ENCODE results near the gene ARFGEF3.
"Not testable (repeated sequence)": the region's sequence is repeated elsewhere in the genome, so short reads cannot be mapped to it uniquely, and the experiment has no call there.

Gene ARFGEF3

GRCh38 chr6:138161338-138162110 is at the start of gene ARFGEF3:
ARFGEF3 (plus strand) TSS chr6:138161939; CDS start chr6:138162087, 148 bp downstream.
- DNase-seq, result no peak

DNA sequence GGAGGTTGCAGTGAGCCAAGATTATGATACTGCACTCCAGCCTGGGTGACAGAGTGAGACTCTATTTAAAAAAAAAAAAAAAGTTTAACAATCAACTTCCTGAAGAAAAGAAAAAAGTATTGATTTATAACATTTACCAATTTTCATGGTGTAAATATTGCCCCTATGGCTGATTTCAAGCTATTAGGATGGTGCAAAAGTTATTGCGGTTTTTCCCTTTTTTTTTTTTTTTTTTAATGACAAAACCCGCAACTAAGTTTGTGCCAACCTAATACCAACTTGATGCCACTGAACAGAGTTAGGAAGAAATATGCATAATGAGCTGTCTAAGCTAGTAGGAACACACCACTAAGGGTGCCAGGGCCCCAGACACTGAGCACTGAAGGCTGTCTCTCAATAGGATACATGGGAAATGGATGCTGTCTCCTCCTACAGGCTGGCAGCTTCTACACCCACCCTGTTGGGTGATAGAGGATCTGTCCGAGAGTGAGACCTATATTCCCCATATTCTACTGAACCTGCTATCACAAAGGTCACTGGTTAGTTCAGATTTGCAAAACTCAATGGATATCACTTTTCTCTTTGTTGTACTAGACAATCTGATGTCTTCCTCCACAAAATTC is 48.0 kb upstream of the ARFGEF3 start:
- no peak for DNase-seq

DNA sequence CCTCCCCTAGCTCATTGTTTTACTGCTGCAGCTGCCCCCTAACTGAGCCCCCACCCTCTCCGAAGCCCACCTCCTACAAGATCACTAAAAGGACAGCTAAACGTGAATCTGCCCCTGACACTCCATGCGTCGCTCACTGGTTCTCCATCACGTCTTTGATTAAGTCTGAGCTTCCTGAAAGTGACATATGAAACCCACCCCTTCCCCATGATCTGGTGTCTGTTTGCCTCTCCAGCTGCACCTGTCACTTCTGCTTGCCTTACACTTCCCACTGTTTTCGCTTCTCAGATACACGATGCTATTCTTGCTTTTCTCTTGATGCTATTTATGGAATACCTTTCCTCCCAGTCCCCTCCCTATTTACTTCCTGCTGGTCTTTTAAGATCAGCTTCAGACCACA is 46.5 kb upstream of the ARFGEF3 start:
- no peak for DNase-seq

DNA sequence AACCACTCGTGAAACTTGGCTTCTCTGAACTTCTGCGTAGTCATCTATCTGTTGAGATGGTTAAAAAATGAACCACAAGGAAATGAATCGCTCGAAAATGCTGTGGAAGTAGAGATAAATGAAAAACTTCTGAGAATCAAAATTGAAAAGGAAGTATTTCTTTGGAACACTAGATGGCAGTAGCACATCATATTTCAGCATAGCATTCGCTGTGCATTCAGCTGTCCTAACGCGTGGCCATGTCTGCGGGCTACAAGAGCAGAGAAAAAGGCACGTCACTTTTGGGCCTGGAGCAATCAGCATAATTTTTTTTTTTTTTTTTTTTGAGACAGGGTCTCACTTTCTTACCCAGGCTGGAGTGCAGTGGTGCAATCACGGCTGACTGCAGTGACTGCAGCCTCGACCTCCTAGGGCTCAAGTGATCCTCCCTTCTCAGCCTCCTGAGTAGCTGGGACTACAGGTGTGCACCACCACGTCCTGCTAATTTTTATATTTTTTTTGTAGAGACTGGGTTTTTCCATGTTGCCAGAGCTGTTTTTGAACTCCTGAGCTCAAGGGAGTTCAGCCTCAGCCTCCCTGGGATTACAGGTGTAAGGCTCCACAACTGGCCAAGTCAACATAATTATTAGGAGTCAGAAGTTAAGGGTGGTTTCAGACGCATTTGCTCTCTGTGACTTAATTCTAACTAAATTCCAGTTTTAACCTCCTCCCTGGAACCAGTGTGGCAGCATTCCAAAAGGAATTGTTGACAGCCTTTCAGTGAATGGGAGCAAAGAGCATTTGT is 45.7 kb upstream of the ARFGEF3 start:
- DNase-seq, result peak; percentile 18

GRCh38 chr6:138116661-138116999 is 45.1 kb upstream of the ARFGEF3 start:
- DNase-seq, result no peak

DNA sequence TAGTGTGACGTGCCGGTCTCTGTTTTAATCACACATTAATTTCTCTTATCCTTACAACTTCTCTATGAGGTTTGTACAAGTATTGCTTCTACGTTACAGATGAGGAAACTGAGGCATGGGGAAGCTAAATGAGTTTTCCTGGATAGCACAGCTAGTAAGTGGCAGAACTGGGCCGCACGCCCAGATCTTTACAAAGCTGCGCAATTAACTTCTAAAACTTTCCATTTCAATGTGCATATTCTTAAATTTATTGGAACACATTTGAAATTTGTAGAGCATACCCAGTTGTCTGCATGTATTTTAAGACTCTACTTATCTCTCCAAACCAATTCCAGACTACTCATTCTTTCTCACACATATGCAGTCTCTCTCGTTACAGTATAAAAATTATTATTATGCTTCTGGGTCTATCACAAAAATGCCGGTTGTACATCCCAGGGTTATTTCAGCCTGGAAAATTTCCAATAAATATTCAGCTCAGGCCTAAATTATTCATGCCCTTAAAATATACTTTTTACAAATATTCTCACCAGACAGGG is 44.3 kb upstream of the ARFGEF3 start:
- no peak for DNase-seq

- not testable (repeated sequence) for DNase-seq
Measured at GRCh38 chr6:138119229-138119628, 42.5 kb upstream of the ARFGEF3 start.

- no peak for DNase-seq
Measured at GRCh38 chr6:138119976-138120375, 41.8 kb upstream of the ARFGEF3 start.

DNA sequence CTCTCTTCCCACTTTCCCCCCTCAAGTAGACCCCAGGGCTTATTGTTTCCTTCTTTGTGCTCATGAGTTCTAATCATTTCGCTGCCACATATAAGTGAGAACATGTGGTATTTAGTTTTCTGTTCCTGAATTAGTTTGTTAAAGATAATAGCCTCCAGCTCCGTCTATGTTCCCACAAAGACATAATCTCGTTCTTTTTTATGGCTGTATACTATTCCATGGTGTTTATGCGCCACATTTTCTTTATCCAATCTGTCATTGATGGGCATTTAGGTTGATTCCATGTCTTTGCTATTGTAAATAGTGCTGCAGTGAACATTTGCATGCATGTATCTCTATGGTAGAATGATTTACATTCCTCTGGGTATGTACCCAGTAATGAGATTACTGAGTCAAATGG is 37.6 kb upstream of the ARFGEF3 start:
- DNase-seq, result no peak

GRCh38 chr6:138128096-138128495 is 33.6 kb upstream of the ARFGEF3 start:
- no peak for DNase-seq

- DNase-seq, result no peak
Measured at GRCh38 chr6:138129190-138129589, 32.5 kb upstream of the ARFGEF3 start.

GRCh38 chr6:138142806-138143205 is 18.9 kb upstream of the ARFGEF3 start:
- DNase-seq, result no peak

DNA sequence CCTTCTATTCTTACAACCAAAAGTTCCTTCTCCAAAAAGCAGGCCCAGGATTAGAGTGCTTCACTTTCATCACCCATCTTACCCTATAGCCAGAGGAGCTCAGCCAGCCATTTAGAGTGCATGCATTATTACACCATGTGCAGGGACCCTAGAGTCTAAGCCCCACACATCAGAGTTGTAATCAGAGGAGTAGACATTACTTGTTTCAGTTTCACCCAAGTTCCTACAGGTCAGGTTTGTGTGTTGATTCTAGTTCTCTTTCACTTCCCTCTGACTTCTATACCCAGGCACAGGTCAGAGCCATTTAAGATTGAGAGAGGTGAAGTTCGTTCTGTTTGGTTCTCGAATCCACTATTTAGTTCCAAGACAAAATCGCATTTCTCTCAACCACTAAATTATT is 16.3 kb upstream of the ARFGEF3 start:
- no peak for DNase-seq

- no peak for DNase-seq
Measured at GRCh38 chr6:138146544-138146943, 15.2 kb upstream of the ARFGEF3 start.

DNA sequence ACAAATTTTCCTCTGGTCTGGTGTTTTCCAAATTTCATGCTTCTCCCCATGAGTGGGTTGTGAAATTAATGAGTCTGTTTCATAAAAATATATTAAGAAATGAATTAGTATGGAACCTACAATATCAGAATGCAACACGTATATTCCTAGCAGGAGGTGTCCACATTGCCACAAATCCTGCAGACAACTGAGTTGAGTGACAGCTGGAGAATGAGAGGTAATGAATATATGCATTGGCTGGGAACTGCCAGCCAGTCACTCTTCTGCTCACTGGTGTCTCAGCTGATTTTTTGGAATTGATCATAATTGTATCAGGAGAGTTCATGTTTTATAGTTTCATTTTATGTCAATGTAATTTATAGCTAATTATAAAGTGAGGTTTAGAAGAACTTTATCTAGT is 6.3 kb upstream of the ARFGEF3 start:
- DNase-seq, result no peak

GRCh38 chr6:138157986-138158638 is 3.6 kb upstream of the ARFGEF3 start:
- no peak for DNase-seq

- no peak for DNase-seq
Measured at GRCh38 chr6:138159246-138159645, 2.5 kb upstream of the ARFGEF3 start.

GRCh38 chr6:138160329-138161087 is 1.2 kb upstream of the ARFGEF3 start:
- no peak for DNase-seq

DNA sequence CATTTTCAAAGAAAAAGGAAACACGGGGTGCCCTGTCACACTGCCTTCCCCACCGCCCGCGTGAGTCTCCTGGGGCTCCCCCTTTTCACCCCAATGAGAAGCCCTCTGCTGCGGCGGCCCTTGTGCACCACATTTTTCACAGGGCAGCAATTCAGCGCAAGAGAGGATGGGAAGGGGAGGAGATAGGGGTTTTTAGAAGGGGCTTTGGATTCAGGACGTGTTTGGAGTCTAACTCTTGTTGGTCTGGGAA is 726 bp upstream of the ARFGEF3 start:
- no peak for DNase-seq

GRCh38 chr6:138162111-138162954 is 594 bp downstream of the ARFGEF3 start:
- no peak for DNase-seq

- DNase-seq, result no peak
Measured at GRCh38 chr6:138162955-138163575, 1.3 kb downstream of the ARFGEF3 start.

All from GDM1 (cell line).